AG04449 (cell line): Measurements from ENCODE around the gene PTPN3.

Source experiments
- CTCF ChIA-PET: fragments of 350-600 bp; formaldehyde crosslinking; extraction: SDS; loops from one replicate; lab custom pipeline; 2021; ENCODE audit warnings: antibody characterized with exemption; lab: Yijun Ruan, JAX
- POLR2A ChIA-PET: fragments of 400-600, 350-600 bp; formaldehyde crosslinking; extraction: SDS; loops from one replicate; lab custom pipeline; 2020; ENCODE audit warnings: antibody characterized with exemption, inconsistent platforms; lab: Yijun Ruan, JAX
- DNase-seq: peaks from one replicate; pipeline ENCODE4 v3.0.0-alpha.2; 2010; ENCODE audit warnings: low read depth, low spot score
- H3K4me3 ChIP-seq: 2 replicates; pipeline ENCODE4 v1.5.1; 2011; ENCODE audit warnings: low read depth, mild to moderate bottlenecking, control low read depth, low read length
- CTCF ChIP-seq: IDR thresholded peaks from one replicate; pipeline ENCODE4 v1.5.1; 2011; ENCODE audit warnings: mild to moderate bottlenecking, moderate library complexity, low read length, control low read depth, inconsistent platforms; ENCODE audit not compliant: insufficient read depth; ENCODE audit errors: missing control alignments

The PTPN3 gene

DNA sequence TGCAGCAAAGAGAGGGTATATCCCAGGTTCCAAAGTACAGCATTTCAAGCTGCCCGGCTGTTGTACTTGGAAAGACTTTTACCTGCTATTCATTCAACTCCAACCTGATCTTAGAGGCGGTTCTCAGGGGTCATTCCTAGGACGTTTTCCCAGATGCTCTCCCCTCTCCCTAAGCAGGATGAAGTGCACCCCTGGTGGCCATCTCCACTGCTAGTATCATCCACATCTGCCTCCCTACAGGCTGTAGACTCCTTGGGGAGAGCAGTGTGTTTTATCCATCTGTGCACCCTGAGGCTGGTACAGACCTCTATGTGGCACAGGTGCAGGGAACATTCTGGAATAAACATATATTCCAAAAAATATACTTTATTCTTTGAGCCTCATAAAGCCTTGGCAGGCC lies 56.8 kb downstream of the PTPN3 start:
- no peak for TF ChIP-seq CTCF
- CTCF ChIA-PET = interaction anchor here (0.9 to 7.2 kb wide), 20 partner anchors 8 to 446 kb away, joined by 3 to 119 read pairs (median 6); no protein-coding TSS in a partner anchor
- DNase-seq = no peak
- H3K4me3 ChIP-seq = no peak overlapping the region
- POLR2A ChIA-PET = no interaction called here

DNA sequence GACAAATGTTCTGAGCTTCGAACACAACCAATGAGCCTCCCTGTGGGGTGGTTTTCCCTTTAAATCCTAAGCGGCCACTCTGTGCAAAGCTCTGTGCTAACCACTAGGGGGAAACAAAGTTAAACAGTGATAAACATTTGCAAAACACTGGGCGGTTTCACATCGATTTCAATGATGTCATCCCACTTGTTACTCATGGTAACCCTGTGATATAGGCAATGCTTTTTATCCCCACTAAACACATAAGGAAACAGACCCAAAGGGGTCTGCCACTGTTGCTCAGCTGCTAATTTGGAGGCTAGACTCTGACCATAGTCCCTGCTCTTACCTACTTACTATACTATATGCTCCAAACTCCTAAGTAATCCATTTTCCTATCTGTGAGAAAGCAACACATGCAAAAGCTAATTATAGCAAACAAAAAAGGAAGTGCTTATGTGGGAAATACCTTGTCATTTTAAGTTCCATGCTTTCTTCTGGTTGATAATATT lies 57.3 kb downstream of the PTPN3 start:
- CTCF ChIA-PET = interaction anchor here (0.7 to 7.2 kb wide), 26 partner anchors 9 to 556 kb away, joined by 3 to 119 read pairs (median 4); no protein-coding TSS in a partner anchor
- peak; percentile 42 for DNase-seq
- H3K4me3 ChIP-seq = no peak overlapping the region
- peak; percentile 73 for TF ChIP-seq CTCF
- POLR2A ChIA-PET = no interaction called here

DNA sequence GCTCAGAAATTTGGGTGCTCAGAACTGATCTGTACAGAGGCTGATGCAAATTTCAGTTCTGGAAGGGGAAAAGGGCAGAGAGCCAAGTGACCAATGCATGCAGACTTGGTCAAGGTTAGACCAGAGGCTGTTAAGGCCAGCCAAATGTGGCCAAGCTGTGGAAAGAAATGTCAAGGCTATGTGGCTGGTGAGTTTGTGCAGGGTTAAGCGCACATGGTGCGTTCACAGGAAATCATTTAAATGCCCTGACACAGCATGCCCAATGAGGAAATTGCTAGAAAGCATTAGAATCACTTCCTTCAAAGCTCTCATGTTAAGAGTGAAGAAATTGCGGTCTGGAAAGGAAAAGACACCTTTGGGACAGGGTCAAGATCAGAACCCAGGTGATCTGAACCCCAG lies 58.0 kb downstream of the PTPN3 start:
- no peak for DNase-seq

DNA sequence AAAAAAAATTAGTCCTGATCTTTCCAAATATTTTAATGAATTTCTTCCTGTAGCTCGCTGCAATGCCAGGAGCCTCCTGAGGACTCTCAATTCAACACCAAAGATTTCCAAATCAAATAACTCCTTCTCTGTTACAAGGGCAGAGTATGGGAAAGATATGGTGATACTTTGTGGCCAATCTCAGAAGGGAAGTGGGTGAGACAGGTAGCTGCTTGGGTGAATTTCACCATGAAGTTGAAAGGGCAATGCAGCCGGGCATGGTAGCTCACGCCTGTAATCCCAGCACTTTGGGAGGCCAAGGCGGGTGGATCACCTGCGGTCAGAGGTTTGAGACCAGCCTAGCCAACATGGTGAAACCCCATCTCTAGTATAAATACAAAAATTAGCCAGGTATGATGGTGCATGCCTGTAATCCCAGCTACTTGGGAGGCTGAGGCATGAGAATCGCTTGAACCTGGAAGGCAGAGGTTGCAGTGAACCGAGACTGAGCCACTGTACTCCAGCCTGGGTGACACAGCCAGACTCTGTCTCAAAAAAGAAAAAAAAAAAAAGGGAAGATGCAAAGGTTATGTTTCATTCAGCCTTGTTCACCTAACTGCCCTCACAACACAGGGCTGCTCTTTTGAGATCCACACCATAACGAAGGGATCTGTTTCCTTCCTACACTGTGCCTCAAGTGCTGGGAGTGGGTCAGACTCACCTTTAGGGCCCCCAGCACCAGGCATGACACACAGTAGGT lies 58.6 kb downstream of the PTPN3 start:
- CTCF ChIA-PET = interaction anchor here (0.9 to 7.2 kb wide), 11 partner anchors 8 to 84 kb away, joined by 4 to 119 read pairs (median 11); no protein-coding TSS in a partner anchor

More for the DNA sequence above, 58.0 kb downstream of the PTPN3 start:
- ChIA-PET CTCF (interaction anchor here (0.7 to 7.2 kb wide), 24 partner anchors 9 to 556 kb away, joined by 3 to 119 read pairs (median 4); no protein-coding TSS in a partner anchor), POLR2A (no interaction called here)
- no peak overlapping the region for H3K4me3 ChIP-seq
- TF ChIP-seq CTCF = no peak

DNA sequence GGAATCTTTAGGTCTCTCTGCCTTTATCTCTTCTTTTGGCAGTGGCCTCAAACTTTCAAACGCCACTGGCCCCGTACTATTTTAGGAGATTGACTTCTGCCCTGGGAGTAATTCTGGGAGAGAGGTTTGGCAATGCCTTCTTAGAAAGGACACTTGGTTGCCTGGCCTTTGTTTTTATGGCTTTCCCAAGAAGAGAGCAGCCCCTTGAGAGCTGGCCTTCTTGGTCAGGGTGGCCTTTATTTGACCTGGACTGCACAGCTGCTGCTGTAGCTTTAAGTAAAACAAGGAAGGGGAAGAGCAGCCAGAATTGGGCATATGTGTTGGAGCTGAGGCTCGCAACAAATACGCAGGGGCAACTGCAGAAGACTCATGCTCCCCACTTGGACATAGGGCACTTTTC lies 60.8 kb downstream of the PTPN3 start:
- DNase-seq = no peak
- ChIA-PET POLR2A (no interaction called here), CTCF (interaction anchor here (1.0 to 7.2 kb wide), 5 partner anchors 8 to 81 kb away, joined by 3 to 119 read pairs (median 4); no protein-coding TSS in a partner anchor)
- H3K4me3 ChIP-seq = no peak overlapping the region
- no peak for TF ChIP-seq CTCF

More for the DNA sequence above, 58.6 kb downstream of the PTPN3 start:
- POLR2A ChIA-PET = no interaction called here
- no peak for DNase-seq
- no peak overlapping the region for H3K4me3 ChIP-seq
- no peak for TF ChIP-seq CTCF

- H3K4me3 ChIP-seq = no peak overlapping the region
- DNase-seq = no peak
- POLR2A ChIA-PET = no interaction called here
- CTCF ChIA-PET = interaction anchor here (1.4 to 2.4 kb wide), 2 partner anchors 12 to 34 kb away, joined by 4 to 10 read pairs; no protein-coding TSS in a partner anchor
- no peak for TF ChIP-seq CTCF
Measured at GRCh38 chr9:109436071-109436470, 62.0 kb downstream of the PTPN3 start.
